GM12801 (cell line): ENCODE data around the gene PDZD4.

ENCODE experiments used
- TF ChIP-seq, protein P1 (sequence below): IDR thresholded peaks from one replicate; pipeline ENCODE4 v1.5.1; 2011; ENCODE audit warnings: control low read depth; ENCODE audit not compliant: insufficient read length; ENCODE audit errors: extremely low read depth

The PDZD4 gene

DNA sequence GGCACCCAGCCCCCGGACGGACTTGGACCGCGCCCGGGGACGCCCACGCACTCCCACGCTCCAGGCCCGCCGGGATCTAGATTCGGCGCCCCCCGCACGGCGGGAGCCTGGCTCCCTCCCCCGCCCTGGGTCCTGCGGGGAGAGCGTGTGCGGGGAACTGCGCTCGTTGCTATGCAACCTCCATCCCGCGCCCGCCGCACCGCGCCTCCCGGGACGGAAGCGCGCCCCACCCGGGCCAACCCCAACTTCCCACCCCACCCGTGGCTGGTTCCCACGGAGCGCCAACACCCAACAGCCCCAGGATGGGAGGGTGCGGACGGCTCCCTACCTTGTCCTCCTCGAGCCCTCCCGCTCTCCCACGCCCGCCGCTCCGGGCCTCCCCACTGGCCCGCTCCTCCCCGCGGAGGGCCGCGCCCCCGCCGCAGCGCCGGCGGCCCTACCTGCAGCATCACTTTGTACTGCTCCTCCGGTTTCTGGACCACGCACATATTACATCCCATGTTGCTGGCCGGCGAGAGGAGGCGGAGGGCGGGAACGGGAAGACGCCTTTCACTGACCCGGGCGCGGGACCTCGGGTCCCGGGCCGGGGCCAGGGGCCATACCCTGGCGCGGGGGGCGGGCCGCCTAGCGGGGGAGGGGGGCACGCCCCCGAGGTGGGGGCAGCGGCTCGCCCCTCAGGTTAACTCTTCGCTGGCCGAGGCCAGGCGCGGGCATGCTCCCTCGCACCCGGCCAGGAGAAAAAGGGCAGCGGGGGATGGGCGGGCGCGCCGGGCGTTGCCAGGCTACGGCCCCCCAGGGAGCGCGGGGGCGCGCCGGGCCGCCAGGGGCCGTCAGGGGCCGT lies at the start of gene PDZD4:
Gene PDZD4, minus strand, starts transcription at position 746 of the 841 bp plus-strand sequence. Its CDS starts 246 bp downstream, at position 500.
- TF ChIP-seq, protein P1, sequence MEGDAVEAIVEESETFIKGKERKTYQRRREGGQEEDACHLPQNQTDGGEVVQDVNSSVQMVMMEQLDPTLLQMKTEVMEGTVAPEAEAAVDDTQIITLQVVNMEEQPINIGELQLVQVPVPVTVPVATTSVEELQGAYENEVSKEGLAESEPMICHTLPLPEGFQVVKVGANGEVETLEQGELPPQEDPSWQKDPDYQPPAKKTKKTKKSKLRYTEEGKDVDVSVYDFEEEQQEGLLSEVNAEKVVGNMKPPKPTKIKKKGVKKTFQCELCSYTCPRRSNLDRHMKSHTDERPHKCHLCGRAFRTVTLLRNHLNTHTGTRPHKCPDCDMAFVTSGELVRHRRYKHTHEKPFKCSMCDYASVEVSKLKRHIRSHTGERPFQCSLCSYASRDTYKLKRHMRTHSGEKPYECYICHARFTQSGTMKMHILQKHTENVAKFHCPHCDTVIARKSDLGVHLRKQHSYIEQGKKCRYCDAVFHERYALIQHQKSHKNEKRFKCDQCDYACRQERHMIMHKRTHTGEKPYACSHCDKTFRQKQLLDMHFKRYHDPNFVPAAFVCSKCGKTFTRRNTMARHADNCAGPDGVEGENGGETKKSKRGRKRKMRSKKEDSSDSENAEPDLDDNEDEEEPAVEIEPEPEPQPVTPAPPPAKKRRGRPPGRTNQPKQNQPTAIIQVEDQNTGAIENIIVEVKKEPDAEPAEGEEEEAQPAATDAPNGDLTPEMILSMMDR = no peak

DNA sequence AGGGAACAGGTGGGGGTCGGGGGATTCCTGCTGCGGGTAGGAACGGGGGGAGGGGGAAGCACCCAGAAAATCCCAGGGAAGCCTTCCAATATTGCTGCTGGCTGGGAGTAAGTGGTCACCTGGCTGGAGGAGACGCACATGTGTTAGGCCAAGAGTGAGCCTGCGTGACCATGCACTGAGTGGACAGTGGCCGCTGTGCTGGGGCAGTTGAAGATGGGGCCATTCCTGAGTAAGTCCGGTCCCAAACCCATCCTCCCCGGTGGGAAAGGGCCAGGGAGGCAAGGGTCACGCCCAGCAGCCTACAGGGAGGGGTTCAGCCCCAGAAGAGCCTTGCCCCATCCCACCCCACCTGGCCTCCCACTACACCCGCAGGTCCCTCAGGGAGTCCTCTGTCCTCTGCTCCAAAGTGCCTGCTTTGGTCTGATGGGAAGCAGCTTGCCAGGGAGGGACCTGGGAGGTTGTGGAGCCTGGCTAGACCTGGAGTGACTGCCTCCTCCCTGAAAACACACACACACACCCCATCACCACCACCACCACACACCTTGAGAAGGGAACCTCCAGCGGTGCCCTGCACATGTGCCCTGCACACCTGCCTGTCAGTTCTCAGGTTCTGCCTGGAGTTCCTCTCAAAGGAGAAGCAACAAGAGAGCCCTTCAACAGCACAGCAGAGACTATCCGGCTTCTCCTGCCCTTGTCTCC lies 49.5 kb upstream of the PDZD4 start:
- TF ChIP-seq, protein P1 = no peak

DNA sequence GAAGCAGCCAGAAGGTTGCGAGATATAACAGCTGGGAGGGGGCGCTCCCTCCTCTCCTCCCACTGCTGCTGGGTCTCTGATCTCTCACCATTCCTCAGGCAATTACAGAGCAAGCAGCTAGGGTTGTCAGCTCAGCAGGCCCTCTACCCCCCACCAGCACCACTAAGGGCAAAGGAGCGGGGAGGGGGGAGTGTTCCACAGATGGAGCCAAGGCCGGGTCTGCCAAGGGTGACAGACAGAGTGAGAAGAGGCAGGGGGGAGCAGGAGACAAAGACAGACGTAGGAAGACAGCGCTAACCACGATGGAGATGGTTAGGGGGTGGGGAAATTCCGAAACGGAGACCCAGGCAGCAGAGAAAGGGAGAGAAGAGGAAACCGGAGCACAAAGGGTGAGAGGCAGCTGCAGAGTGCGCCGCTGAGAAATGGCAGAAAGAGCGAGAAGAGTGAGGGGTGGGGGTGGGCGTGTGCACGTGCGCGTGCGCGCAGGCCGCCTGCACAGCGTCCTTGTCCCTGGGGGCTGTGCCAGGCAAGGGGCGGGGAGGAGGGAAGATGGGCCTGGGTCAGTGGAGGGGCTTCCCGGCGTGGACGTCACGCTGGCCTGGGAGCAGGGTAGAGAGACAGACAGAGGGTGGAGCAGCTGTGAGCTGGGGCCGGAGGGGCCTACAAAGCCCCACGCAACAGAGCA lies 48.8 kb upstream of the PDZD4 start:
- TF ChIP-seq, protein P1 = no peak

GRCh38 chrX:153878345-153878744 lies 48.0 kb upstream of the PDZD4 start:
- TF ChIP-seq, protein P1 = no peak

DNA sequence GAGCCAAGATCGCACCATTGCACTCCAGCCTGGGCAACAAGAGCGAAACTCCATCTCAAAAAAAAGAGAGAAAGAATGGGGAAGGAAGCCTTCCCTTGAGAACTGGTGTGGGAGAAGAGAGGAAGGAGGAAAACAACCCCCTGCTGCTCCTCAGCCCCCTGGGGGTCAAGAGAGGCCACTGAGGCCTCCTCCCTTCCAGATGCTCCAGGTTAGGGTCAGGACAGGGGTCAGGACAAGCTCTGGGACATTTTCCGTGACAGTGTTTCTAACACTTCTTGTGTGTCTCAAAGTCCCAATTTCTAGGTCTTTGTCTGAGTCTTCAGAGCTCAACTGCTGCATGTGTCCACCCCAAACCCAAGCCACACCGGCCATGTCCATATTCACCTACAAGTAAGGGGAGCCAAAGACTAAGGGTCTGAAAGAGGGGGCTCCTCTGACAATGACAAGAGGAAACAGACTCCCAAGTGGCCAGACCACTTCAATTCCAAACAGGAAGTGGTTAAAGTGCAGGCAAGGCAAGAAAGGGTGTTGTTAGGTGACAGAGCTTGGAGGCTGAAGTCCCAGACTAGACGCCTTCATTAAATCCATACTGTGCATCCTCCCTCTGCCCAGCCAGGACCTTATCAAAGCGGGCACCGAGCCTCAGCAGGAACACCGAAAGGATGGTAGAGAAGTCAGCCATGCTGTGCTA lies 47.4 kb upstream of the PDZD4 start:
- TF ChIP-seq, protein P1 = no peak

DNA sequence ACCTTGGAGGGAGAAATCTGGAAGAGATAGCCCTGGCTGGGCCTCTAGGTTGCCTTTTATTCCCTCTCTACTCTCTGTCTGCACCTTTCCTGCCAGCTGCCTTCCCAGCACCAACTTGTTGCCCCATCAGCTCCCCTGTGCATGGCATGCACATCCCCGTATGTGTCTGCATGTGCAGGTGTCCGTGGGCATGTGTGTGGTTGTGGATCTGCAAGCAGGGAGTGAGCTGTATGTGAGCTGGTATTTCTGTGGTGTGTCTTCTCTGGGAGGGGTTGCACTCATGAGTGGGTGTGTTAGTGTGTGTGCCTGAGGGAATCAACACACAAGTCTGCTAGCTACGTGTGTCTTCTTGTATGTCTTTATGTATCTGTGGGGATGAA lies 45.8 kb upstream of the PDZD4 start:
- TF ChIP-seq, protein P1 = no peak
